DOHH2 (cell line): ENCODE data around the gene ARHGEF12.

Source experiments
- H3F3A ChIP-seq: fragments of 200-600 bp; sonication (generic), shearing (Covaris generic); 2 replicates; pipeline ENCODE4 v1.6.0; 2016; ENCODE audit warnings: antibody characterized with exemption, mild to moderate bottlenecking; ENCODE audit not compliant: control insufficient read depth, insufficient read depth
- H3K27ac ChIP-seq: fragments of 200-600 bp; sonication (generic); 2 replicates; pipeline ENCODE4 v1.5.1; 2014; ENCODE audit warnings: low read depth, mild to moderate bottlenecking, low read length, moderate library complexity
- H3K27me3 ChIP-seq: fragments of 200-600 bp; sonication (generic); 2 replicates; pipeline ENCODE4 v1.6.1; 2014; ENCODE audit warnings: mild to moderate bottlenecking, low read length, mixed read lengths; ENCODE audit not compliant: control insufficient read depth
- H3K36me3 ChIP-seq: fragments of 200-600 bp; sonication (generic); 2 replicates; pipeline ENCODE4 v1.6.1; 2014; ENCODE audit warnings: mild to moderate bottlenecking, low read length, moderate library complexity, mixed read lengths; ENCODE audit not compliant: control insufficient read depth
- H3K4me1 ChIP-seq: fragments of 200-600 bp; sonication (generic); 2 replicates; pipeline ENCODE4 v1.6.1; 2014; ENCODE audit warnings: mild to moderate bottlenecking, low read length, mixed read lengths; ENCODE audit not compliant: control insufficient read depth
- H3K4me2 ChIP-seq: fragments of 200-600 bp; sonication (generic); 2 replicates; pipeline ENCODE4 v1.6.0; 2014; ENCODE audit warnings: mild to moderate bottlenecking, low read length, moderate library complexity
- H3K4me3 ChIP-seq: fragments of 200-600 bp; sonication (generic); 2 replicates; pipeline ENCODE4 v1.5.1; 2014; ENCODE audit warnings: mild to moderate bottlenecking, low read length, mixed read lengths
- H3K79me2 ChIP-seq: fragments of 200-600 bp; sonication (generic); 2 replicates; pipeline ENCODE4 v1.6.1; 2014; ENCODE audit warnings: mild to moderate bottlenecking, low read length, mixed read lengths; ENCODE audit not compliant: control insufficient read depth
- H3K9me2 ChIP-seq: fragments of 200-600 bp; sonication (generic); replicated peaks from 2 replicates; pipeline ENCODE4 v1.6.1; 2014; ENCODE audit warnings: mild to moderate bottlenecking, low read length, mixed read lengths; ENCODE audit not compliant: control insufficient read depth
- H3K9me3 ChIP-seq: fragments of 200-600 bp; sonication (generic); 2 replicates; pipeline ENCODE4 v1.6.1; 2014; ENCODE audit warnings: antibody characterized with exemption, low read length, mixed read lengths; ENCODE audit not compliant: control insufficient read depth, insufficient read depth
- H4K20me1 ChIP-seq: fragments of 200-600 bp; sonication (generic); 2 replicates; pipeline ENCODE4 v1.6.0; 2014; ENCODE audit warnings: low read depth, mild to moderate bottlenecking, antibody characterized with exemption, low read length, moderate library complexity; ENCODE audit not compliant: control insufficient read depth, insufficient read depth
- EZH2phosphoT487 ChIP-seq: fragments of 200-600 bp; sonication (generic); IDR thresholded peaks from 2 replicates; pipeline ENCODE4 v1.6.1; 2017; ENCODE audit warnings: borderline replicate concordance, mild to moderate bottlenecking, antibody characterized with exemption, low read length, moderate library complexity, mixed read lengths
- TF ChIP-seq, protein P1 (sequence below): fragments of 200-600 bp; sonication (generic); IDR thresholded peaks from one replicate; pipeline ENCODE4 v1.5.1; 2014; ENCODE audit warnings: antibody characterized with exemption, mild to moderate bottlenecking, low read depth, low read length; ENCODE audit not compliant: poor library complexity, severe bottlenecking

ARHGEF12 gene

DNA sequence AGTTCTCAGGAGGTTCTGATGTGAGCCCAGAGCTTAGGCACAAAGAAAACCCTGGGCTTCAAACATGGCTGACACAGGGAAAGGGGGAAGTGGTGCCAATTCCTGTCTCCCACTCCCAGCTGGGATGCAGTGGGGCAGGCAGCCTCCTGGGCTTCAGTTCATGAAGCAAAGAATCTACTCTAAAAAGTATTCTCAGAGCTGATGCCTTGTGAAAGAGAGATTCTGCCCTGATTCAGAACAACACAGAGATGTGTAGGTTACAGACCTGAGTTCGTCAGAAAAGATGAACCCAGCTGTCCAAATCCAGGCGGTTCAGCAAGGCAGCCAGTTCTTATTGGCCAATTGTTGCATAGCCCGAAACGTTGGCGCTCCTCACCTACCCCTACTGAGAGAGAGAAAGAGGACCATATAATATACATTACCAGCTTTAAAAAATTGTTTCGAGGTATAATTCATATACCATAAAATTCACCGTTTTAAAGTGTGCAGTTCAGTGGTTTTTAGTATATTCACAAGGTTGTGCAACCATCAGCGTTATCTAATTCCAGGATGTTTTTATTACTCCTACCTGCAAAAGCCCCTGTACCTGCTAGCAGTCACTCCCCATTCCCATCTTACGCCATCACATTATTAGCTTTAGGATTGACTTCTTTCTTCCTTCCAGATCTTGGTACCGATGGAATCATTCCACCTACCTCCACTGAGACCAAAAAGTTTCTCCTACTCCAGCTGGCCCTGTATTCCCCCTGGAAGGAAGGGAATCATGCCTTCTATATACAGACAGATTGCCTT is 18.3 kb upstream of the ARHGEF12 start:
- H3K79me2 ChIP-seq, result no peaks in the 10 kb centered on the region
- no peaks in the 10 kb centered on the region for H3K36me3 ChIP-seq
- H3K4me3 ChIP-seq, result no peak overlapping the region
- no peak overlapping the region for H3K4me2 ChIP-seq
- H4K20me1 ChIP-seq, result no peaks in the 10 kb centered on the region
- no peaks in the 10 kb centered on the region for H3F3A ChIP-seq
- H3K4me1 ChIP-seq, result no peaks in the 10 kb centered on the region
- H3K9me2 ChIP-seq, result no peaks in the 10 kb centered on the region
- TF ChIP-seq, protein P1, sequence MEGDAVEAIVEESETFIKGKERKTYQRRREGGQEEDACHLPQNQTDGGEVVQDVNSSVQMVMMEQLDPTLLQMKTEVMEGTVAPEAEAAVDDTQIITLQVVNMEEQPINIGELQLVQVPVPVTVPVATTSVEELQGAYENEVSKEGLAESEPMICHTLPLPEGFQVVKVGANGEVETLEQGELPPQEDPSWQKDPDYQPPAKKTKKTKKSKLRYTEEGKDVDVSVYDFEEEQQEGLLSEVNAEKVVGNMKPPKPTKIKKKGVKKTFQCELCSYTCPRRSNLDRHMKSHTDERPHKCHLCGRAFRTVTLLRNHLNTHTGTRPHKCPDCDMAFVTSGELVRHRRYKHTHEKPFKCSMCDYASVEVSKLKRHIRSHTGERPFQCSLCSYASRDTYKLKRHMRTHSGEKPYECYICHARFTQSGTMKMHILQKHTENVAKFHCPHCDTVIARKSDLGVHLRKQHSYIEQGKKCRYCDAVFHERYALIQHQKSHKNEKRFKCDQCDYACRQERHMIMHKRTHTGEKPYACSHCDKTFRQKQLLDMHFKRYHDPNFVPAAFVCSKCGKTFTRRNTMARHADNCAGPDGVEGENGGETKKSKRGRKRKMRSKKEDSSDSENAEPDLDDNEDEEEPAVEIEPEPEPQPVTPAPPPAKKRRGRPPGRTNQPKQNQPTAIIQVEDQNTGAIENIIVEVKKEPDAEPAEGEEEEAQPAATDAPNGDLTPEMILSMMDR, result no peak
- no peak for TF ChIP-seq EZH2phosphoT487
- H3K27ac ChIP-seq, result no peak overlapping the region
- H3K27me3 ChIP-seq, result peaks cover 9% of the 10 kb centered on the region
- no peaks in the 10 kb centered on the region for H3K9me3 ChIP-seq

- no peak overlapping the region for H3K4me3 ChIP-seq
- no peaks in the 10 kb centered on the region for H3K36me3 ChIP-seq
- no peak overlapping the region for H3K27ac ChIP-seq
- H3K9me2 ChIP-seq, result no peaks in the 10 kb centered on the region
- no peak for TF ChIP-seq EZH2phosphoT487
- TF ChIP-seq, protein P1, result no peak
- H3F3A ChIP-seq, result no peaks in the 10 kb centered on the region
- no peak overlapping the region for H3K4me2 ChIP-seq
- H3K79me2 ChIP-seq, result no peaks in the 10 kb centered on the region
- H4K20me1 ChIP-seq, result no peaks in the 10 kb centered on the region
- no peaks in the 10 kb centered on the region for H3K9me3 ChIP-seq
- H3K4me1 ChIP-seq, result no peaks in the 10 kb centered on the region
- peaks cover 18% of the 10 kb centered on the region for H3K27me3 ChIP-seq
Measured at GRCh38 chr11:120318906-120319305, 17.3 kb upstream of the ARHGEF12 start.

- Histone ChIP-seq H3K9me3 (no peaks in the 10 kb centered on the region), H3K4me3 (peak within 1 kb of the TSS; percentile 76), H3K27me3 (peaks cover 28% of the 10 kb centered on the region), H3F3A (peaks cover 4% of the 10 kb centered on the region), H3K36me3 (no peaks in the 10 kb centered on the region), H3K4me1 (peaks cover 27% of the 10 kb centered on the region), H3K27ac (no peak within 1 kb of the TSS), H3K9me2 (no peaks in the 10 kb centered on the region), H3K79me2 (no peaks in the 10 kb centered on the region), H4K20me1 (no peaks in the 10 kb centered on the region), H3K4me2 (peak within 1 kb of the TSS; percentile 73)
- no peak; the same call in 1 of the 2 replicates for TF ChIP-seq EZH2phosphoT487
- TF ChIP-seq, protein P1, result no peak
Measured at GRCh38 chr11:120324932-120325810, 11.0 kb upstream of the ARHGEF12 start, which contains the start of gene TLCD5. TSS of gene TLCD5 (plus strand) at chr11:120325299. CDS start at chr11:120327442, 2,143 bp downstream.
